HFFc6 (cell line): ENCODE data around the gene ELP1. TPM values are rescaled to one million over a fixed set of nuclear protein-coding genes. Genes with fewer than 3 reads are reported as not detected.
"Not testable (repeated sequence)": the region's sequence is repeated elsewhere in the genome, so short reads cannot be mapped to it uniquely, and the experiment has no call there.

Source experiments
- DNase-seq: peaks from one replicate; pipeline ENCODE4 v3.0.0-alpha.2; 2018
- H3K27ac Mint-ChIP-seq: 2 replicates; pipeline ENCODE4 v1.8.0; 2020; ENCODE audit warnings: mild to moderate bottlenecking, mixed read lengths
- H3K27me3 Mint-ChIP-seq: 2 replicates; pipeline ENCODE4 v1.8.0; 2021; ENCODE audit warnings: mild to moderate bottlenecking, moderate library complexity, mixed read lengths; ENCODE audit not compliant: insufficient read depth
- H3K36me3 Mint-ChIP-seq: 2 replicates; pipeline ENCODE4 v1.8.0; 2021; ENCODE audit warnings: low read depth, mixed read lengths
- H3K4me1 Mint-ChIP-seq: 2 replicates; pipeline ENCODE4 v1.8.0; 2020; ENCODE audit warnings: low read depth, mixed read lengths
- H3K4me3 Mint-ChIP-seq: 2 replicates; pipeline ENCODE4 v1.8.0; 2020; ENCODE audit warnings: mild to moderate bottlenecking, moderate library complexity, mixed read lengths
- H3K9me3 Mint-ChIP-seq: 2 replicates; pipeline ENCODE4 v1.8.0; 2020; ENCODE audit warnings: mild to moderate bottlenecking, mixed read lengths
- total RNA-seq, 6 experiments: library from RNA; stranded (reverse); fragmentation: NEBNext Ultra II Directional; extraction: Animal tissue kit (Norgen Biotek cat#: 25700); gene quantifications; 2 replicates in 1 of 6; 3 replicates in 5 of 6; pipeline ENCODE4 v1.2.3, GENCODE V29; 2021
- TF ChIP-seq, protein P1 (sequence below): fragments of 200-600 bp; sonication (generic); IDR thresholded peaks from 2 replicates; pipeline ENCODE4 v1.5.0; 2021; ENCODE audit warnings: antibody characterized with exemption, mild to moderate bottlenecking

The ELP1 gene
- total RNA-seq, 6 experiments from 2014 or later = 24.8 to 37.2 (median 35.2) TPM

- peaks cover 8% of the 10 kb centered on the region for H3K4me1 Mint-ChIP-seq
- H3K9me3 Mint-ChIP-seq = no peaks in the 10 kb centered on the region; the same call in none of the 2 replicates
- peaks cover 6% of the 10 kb centered on the region; the same call in 1 of the 2 replicates for H3K36me3 Mint-ChIP-seq
- H3K27me3 Mint-ChIP-seq = peaks cover 6% of the 10 kb centered on the region
- no peak overlapping the region for H3K27ac Mint-ChIP-seq
- TF ChIP-seq, protein P1, sequence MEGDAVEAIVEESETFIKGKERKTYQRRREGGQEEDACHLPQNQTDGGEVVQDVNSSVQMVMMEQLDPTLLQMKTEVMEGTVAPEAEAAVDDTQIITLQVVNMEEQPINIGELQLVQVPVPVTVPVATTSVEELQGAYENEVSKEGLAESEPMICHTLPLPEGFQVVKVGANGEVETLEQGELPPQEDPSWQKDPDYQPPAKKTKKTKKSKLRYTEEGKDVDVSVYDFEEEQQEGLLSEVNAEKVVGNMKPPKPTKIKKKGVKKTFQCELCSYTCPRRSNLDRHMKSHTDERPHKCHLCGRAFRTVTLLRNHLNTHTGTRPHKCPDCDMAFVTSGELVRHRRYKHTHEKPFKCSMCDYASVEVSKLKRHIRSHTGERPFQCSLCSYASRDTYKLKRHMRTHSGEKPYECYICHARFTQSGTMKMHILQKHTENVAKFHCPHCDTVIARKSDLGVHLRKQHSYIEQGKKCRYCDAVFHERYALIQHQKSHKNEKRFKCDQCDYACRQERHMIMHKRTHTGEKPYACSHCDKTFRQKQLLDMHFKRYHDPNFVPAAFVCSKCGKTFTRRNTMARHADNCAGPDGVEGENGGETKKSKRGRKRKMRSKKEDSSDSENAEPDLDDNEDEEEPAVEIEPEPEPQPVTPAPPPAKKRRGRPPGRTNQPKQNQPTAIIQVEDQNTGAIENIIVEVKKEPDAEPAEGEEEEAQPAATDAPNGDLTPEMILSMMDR = no peak
- no peak for DNase-seq
- H3K4me3 Mint-ChIP-seq = no peak overlapping the region
Measured at GRCh38 chr9:108854641-108855528, 79.0 kb downstream of the ELP1 start.

DNA sequence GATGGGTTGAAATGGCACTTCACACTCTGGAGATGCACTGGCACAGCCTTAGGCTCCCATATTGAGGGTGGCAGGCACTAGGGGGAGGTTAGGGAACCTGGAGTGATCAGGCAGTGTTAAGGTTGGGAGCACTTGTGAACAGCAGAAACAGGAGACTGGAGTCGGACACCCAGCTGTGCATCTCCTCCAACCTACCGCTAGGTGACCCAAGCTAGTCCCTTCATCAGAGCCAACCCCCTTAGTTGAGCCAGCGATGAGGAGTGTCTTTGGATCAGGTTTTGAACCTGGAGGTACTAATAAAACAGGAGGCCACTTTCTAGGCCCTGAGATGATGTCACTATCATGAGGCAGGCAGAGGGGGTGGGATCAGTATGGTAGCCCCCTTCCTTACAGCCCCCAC is 79.8 kb downstream of the ELP1 start:
- Mint-ChIP-seq H3K36me3 (peaks cover 6% of the 10 kb centered on the region; the same call in 1 of the 2 replicates), H3K9me3 (no peaks in the 10 kb centered on the region; the same call in none of the 2 replicates), H3K4me1 (peaks cover under 1% of the 10 kb centered on the region; the same call in 1 of the 2 replicates), H3K27ac (no peak overlapping the region), H3K4me3 (no peak overlapping the region), H3K27me3 (peaks cover 7% of the 10 kb centered on the region)
- no peak for DNase-seq
- TF ChIP-seq, protein P1 = no peak

DNA sequence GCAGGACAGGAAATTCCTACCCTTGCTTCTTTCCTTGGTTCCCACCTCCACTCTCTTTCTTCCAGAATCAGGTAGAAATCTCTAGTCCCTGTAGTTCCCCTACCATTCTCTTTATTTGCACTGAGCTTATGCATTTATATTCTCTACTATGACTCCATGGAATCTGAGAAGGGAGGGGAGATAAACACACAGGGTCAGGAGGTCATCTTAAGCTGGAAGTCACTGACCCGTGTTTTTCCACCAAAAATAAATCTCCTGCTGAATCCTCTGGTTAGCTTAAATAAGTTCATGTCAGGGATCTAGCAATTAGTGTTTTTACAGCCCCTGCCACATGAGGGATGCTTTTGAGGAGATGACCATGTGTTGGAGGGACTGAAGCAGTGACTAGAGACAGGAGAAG is 81.8 kb downstream of the ELP1 start:
- H3K4me3 Mint-ChIP-seq = no peak overlapping the region
- no peaks in the 10 kb centered on the region for H3K4me1 Mint-ChIP-seq
- H3K27ac Mint-ChIP-seq = no peak overlapping the region
- H3K9me3 Mint-ChIP-seq = no peaks in the 10 kb centered on the region
- H3K36me3 Mint-ChIP-seq = no peaks in the 10 kb centered on the region; the same call in 1 of the 2 replicates
- no peak for DNase-seq
- H3K27me3 Mint-ChIP-seq = peaks cover 4% of the 10 kb centered on the region
- TF ChIP-seq, protein P1 = no peak

DNA sequence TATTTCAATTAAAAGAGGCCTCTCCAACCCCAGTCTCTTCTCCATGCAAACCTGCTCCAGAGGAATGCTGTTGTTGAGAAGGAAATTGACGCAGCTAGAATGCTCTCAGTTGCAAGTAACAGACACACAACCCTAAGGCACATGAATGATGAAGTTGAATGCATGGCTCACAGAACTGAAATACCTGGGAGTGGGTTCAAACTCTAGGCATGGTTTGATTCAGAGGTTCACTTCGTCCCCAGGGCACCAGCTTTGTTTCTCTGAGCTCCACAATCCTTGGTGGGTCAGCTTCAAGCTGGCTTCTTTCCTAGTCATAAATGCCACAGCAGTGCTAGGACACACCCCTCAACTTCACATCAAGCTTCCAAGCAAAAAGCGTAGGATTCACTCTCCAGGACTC is 82.8 kb downstream of the ELP1 start:
- DNase-seq = no peak
- Mint-ChIP-seq H3K27me3 (peaks cover 4% of the 10 kb centered on the region), H3K36me3 (no peaks in the 10 kb centered on the region), H3K9me3 (no peaks in the 10 kb centered on the region), H3K4me1 (no peaks in the 10 kb centered on the region), H3K4me3 (no peak overlapping the region), H3K27ac (no peak overlapping the region)
- TF ChIP-seq, protein P1 = no peak

GRCh38 chr9:108850293-108850897 is 83.5 kb downstream of the ELP1 start:
- H3K9me3 Mint-ChIP-seq = no peaks in the 10 kb centered on the region
- H3K4me3 Mint-ChIP-seq = no peak overlapping the region
- TF ChIP-seq, protein P1 = peak; percentile 59
- no peaks in the 10 kb centered on the region for H3K36me3 Mint-ChIP-seq
- no peak overlapping the region for H3K27ac Mint-ChIP-seq
- H3K27me3 Mint-ChIP-seq = peaks cover 4% of the 10 kb centered on the region
- H3K4me1 Mint-ChIP-seq = no peaks in the 10 kb centered on the region
- DNase-seq = peak; percentile 36

DNA sequence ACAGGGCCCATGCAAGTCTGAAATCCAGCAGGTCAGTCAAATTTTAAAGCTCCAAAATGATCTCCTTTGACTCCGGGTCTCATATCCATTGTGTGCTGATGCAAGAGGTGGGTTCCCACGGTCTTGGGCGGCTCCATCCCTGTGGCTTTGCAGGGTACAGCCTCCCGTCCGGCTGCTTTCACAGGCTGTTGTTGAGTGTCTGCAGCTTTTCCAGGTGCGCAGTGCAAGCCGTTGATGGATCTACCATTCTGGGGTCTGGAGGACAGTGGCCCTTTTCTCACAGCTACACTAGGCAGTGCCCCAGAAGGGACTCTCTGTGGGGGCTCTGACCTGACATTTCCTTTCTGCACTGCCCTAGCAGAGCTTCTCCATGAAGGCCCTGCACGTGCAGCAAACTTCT is 85.6 kb downstream of the ELP1 start:
- not testable (repeated sequence) for H3K27ac Mint-ChIP-seq, H3K4me3 Mint-ChIP-seq, H3K9me3 Mint-ChIP-seq, H3K27me3 Mint-ChIP-seq, H3K36me3 Mint-ChIP-seq, H3K4me1 Mint-ChIP-seq, DNase-seq
